SK-N-SH treated with all-trans-retinoic acid at 6 μM for 48 hours (cell line): ENCODE measurements around the gene SLC35B2.

Source experiments
- CREB5 ChIP-seq: fragments of 250-450 bp; sonication (Bioruptor Pico); IDR thresholded peaks from 2 replicates; pipeline ENCODE4 v1.5.1; 2020; ENCODE audit warnings: low read depth, mild to moderate bottlenecking, moderate library complexity
- ZNF565 ChIP-seq: fragments of 450-650 bp; formaldehyde crosslinking; conservative IDR thresholded peaks from 2 replicates; pipeline ENCODE4 v1.5.0; 2020; ENCODE audit warnings: low read depth, mild to moderate bottlenecking, moderate library complexity

DNA sequence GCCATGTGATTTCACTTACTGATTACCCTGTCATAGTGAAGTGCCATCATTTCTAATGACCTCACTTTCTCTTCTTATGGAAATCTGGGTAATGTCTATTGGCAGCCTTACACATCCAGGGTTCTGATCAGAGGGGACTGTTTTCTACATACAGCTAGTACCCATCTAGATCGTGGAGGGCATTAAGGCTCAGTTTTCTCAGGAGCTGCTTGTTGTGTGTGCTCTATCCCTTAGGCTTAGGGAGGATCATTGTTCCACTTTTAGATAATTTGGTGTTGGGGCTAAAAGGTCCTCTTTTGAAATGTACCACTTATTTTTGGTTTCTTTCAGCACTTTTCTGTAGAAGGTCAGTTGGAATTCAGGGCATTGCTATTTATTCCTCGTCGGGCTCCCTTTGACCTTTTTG, 6.6 kb downstream of the SLC35B2 start:
- TF ChIP-seq CREB5 (no peak), ZNF565 (CRISPR knock-in tag) (no peak)
